Mesenchymal stem cell (in vitro differentiated cells and primary cell): ENCODE results near the gene SLC28A1.
A peak's percentile ranks its signal among the peaks of the same experiment; 100 is the strongest.

Experiments used
- DNase-seq: peaks from one replicate; pipeline ENCODE4 v3.0.0-alpha.2; 2013
- H2AFZ ChIP-seq: one replicate; pipeline ENCODE4 v1.6.1; 2013; ENCODE audit warnings: low read depth, mild to moderate bottlenecking, control low read depth, inconsistent platforms, low read length, moderate library complexity
- H2AK5ac ChIP-seq: 2 replicates; pipeline ENCODE4 v1.6.1; 2013; ENCODE audit warnings: low read length, moderate library complexity, mild to moderate bottlenecking, inconsistent platforms; ENCODE audit not compliant: severe bottlenecking
- H2BK120ac ChIP-seq: one replicate; pipeline ENCODE4 v1.6.1; 2013; ENCODE audit warnings: low read depth, mild to moderate bottlenecking, inconsistent platforms, low read length, moderate library complexity
- H2BK12ac ChIP-seq, 2 experiments: one replicate each; pipeline ENCODE4 v1.6.1; 2013; ENCODE audit warnings: inconsistent platforms in 2 of 2, low read length in 2 of 2, mild to moderate bottlenecking in 2 of 2, moderate library complexity in 2 of 2, control low read depth in 1 of 2
- H2BK15ac ChIP-seq: one replicate; pipeline ENCODE4 v1.6.1; 2013; ENCODE audit warnings: mild to moderate bottlenecking, low read depth, inconsistent platforms; ENCODE audit not compliant: poor library complexity, severe bottlenecking
- H2BK5ac ChIP-seq: 2 replicates; pipeline ENCODE4 v1.6.1; 2013; ENCODE audit warnings: low read depth, mild to moderate bottlenecking, low read length, control low read depth, inconsistent platforms; ENCODE audit not compliant: poor library complexity, severe bottlenecking
- H3K14ac ChIP-seq, 2 experiments: one replicate each; pipeline ENCODE4 v1.6.1; 2013; ENCODE audit warnings: inconsistent platforms in 2 of 2, low read length in 2 of 2, control low read depth in 1 of 2, mild to moderate bottlenecking in 1 of 2, moderate library complexity in 1 of 2
- H3K18ac ChIP-seq, 2 experiments: one replicate each; pipeline ENCODE4 v1.6.1; 2013; ENCODE audit warnings: inconsistent platforms in 2 of 2, low read length in 2 of 2, control low read depth in 1 of 2, low read depth in 1 of 2, mild to moderate bottlenecking in 1 of 2
- H3K23ac ChIP-seq, 2 experiments: one replicate each; pipeline ENCODE4 v1.6.1; 2013; ENCODE audit warnings: inconsistent platforms in 2 of 2, low read length in 2 of 2, mild to moderate bottlenecking in 2 of 2, moderate library complexity in 2 of 2, control low read depth in 1 of 2
- H3K27ac ChIP-seq: 2 replicates; pipeline ENCODE4 v1.5.1; 2013; ENCODE audit warnings: mild to moderate bottlenecking, moderate library complexity, low read length, control low read depth, inconsistent platforms; ENCODE audit not compliant: poor library complexity, severe bottlenecking
- H3K27me3 ChIP-seq, 2 experiments: 2 replicates each; pipeline versions ENCODE4 v1.6.1 to v1.7.0; 2013; ENCODE audit warnings: low read length in 2 of 2, mild to moderate bottlenecking in 2 of 2, moderate library complexity in 2 of 2, control low read depth in 1 of 2, inconsistent platforms in 1 of 2; ENCODE audit not compliant: control insufficient read depth in 1 of 2, insufficient read depth in 1 of 2
- H3K36me3 ChIP-seq, 2 experiments: 2 replicates each; pipeline versions ENCODE4 v1.6.1 to v1.7.0; 2013; ENCODE audit warnings: low read length in 2 of 2, control low read depth in 1 of 2, inconsistent platforms in 1 of 2, low read depth in 1 of 2, mild to moderate bottlenecking in 1 of 2; ENCODE audit not compliant: insufficient read depth in 2 of 2, control insufficient read depth in 1 of 2
- H3K4ac ChIP-seq, 2 experiments: one replicate each; pipeline ENCODE4 v1.6.1; 2013; ENCODE audit warnings: inconsistent platforms in 2 of 2, low read length in 2 of 2, mild to moderate bottlenecking in 2 of 2, moderate library complexity in 2 of 2, control low read depth in 1 of 2, low read depth in 1 of 2
- H3K4me1 ChIP-seq: 2 replicates; pipeline ENCODE4 v1.6.1; 2013; ENCODE audit warnings: low read depth, low read length, control low read depth; ENCODE audit not compliant: control insufficient read depth, insufficient read depth
- H3K4me2 ChIP-seq: 2 replicates; pipeline ENCODE4 v1.6.1; 2013; ENCODE audit warnings: low read length, mild to moderate bottlenecking, inconsistent platforms; ENCODE audit not compliant: poor library complexity, severe bottlenecking
- H3K4me3 ChIP-seq, 2 experiments: 2 replicates each; pipeline versions ENCODE4 v1.5.1 to v1.7.0; 2013; ENCODE audit warnings: low read length in 2 of 2, mild to moderate bottlenecking in 2 of 2, control low read depth in 1 of 2, low read depth in 1 of 2; ENCODE audit not compliant: insufficient read depth in 1 of 2
- H3K79me1 ChIP-seq: replicated peaks from 2 replicates; pipeline ENCODE4 v1.6.1; 2013; ENCODE audit warnings: mild to moderate bottlenecking, control low read depth, low read length, inconsistent platforms; ENCODE audit not compliant: poor library complexity, severe bottlenecking
- H3K9ac ChIP-seq: 2 replicates; pipeline ENCODE4 v1.7.0; 2013; ENCODE audit warnings: mild to moderate bottlenecking, low read length, moderate library complexity
- H3K9me3 ChIP-seq: 2 replicates; pipeline ENCODE4 v1.7.0; 2013; ENCODE audit warnings: mild to moderate bottlenecking, low read length; ENCODE audit not compliant: control insufficient read depth
- H4K8ac ChIP-seq: one replicate; pipeline ENCODE4 v1.6.1; 2013; ENCODE audit warnings: inconsistent platforms, mild to moderate bottlenecking, low read length, moderate library complexity
- H4K91ac ChIP-seq: one replicate; pipeline ENCODE4 v1.6.1; 2013; ENCODE audit warnings: mild to moderate bottlenecking, low read length, inconsistent platforms
- WGBS: methylation state at CpG from one replicate; pipeline ENCODE4 v1.1.7; 2013; ENCODE audit warnings: mixed read lengths; 5-methylcytosine and 5-hydroxymethylcytosine counted together

Gene SLC28A1

GRCh38 chr15:84944861-84945260 is 60.4 kb downstream of the SLC28A1 start:
- H4K91ac ChIP-seq, result no peak overlapping the region
- H3K14ac ChIP-seq, result no peak overlapping the region
- H2BK12ac ChIP-seq, result no peak overlapping the region
- H2BK5ac ChIP-seq, result no peak overlapping the region
- H3K36me3 ChIP-seq, result no peaks in the 10 kb centered on the region
- no peak overlapping the region for H3K4me2 ChIP-seq
- H3K4me3 ChIP-seq, result no peak overlapping the region
- no peak overlapping the region for H3K18ac ChIP-seq
- no peak overlapping the region for H2BK15ac ChIP-seq
- H3K23ac ChIP-seq, result no peak overlapping the region
- H2AK5ac ChIP-seq, result no peak overlapping the region
- no peak for DNase-seq
- peaks cover 4% of the 10 kb centered on the region for H3K9me3 ChIP-seq
- H4K8ac ChIP-seq, result no peak overlapping the region
- WGBS, result 79% methylated on average over 9 of the region's 11 CpGs
- H3K79me1 ChIP-seq, result no peaks in the 10 kb centered on the region
- H3K4me1 ChIP-seq, result no peaks in the 10 kb centered on the region
- H2BK120ac ChIP-seq, result no peak overlapping the region
- H3K27me3 ChIP-seq, result no peaks in the 10 kb centered on the region
- H3K4ac ChIP-seq, result no peak overlapping the region
- no peak overlapping the region for H3K27ac ChIP-seq
- H3K9ac ChIP-seq, result no peak overlapping the region
- H2AFZ ChIP-seq, result no peak overlapping the region

- no peaks in the 10 kb centered on the region for H3K79me1 ChIP-seq
- H3K4me2 ChIP-seq, result no peak overlapping the region
- no peak overlapping the region for H2BK5ac ChIP-seq
- no peak overlapping the region for H3K23ac ChIP-seq
- no peak overlapping the region for H2BK120ac ChIP-seq
- H3K4me1 ChIP-seq, result no peaks in the 10 kb centered on the region
- H3K14ac ChIP-seq, result peak overlapping the region in 1 of 2 experiments; percentile 9
- H2BK12ac ChIP-seq, result no peak overlapping the region
- peak overlapping the region; percentile 12 for H2BK15ac ChIP-seq
- H3K9me3 ChIP-seq, result no peaks in the 10 kb centered on the region
- H3K9ac ChIP-seq, result no peak overlapping the region
- WGBS, result 89% methylated on average over 5 of the region's 5 CpGs
- H3K27ac ChIP-seq, result no peak overlapping the region
- H2AK5ac ChIP-seq, result no peak overlapping the region
- H3K18ac ChIP-seq, result no peak overlapping the region
- H3K27me3 ChIP-seq, result no peaks in the 10 kb centered on the region
- no peak overlapping the region for H3K4me3 ChIP-seq
- no peak overlapping the region for H4K8ac ChIP-seq
- no peaks in the 10 kb centered on the region for H3K36me3 ChIP-seq
- no peak for DNase-seq
- no peak overlapping the region for H3K4ac ChIP-seq
- H2AFZ ChIP-seq, result no peak overlapping the region
- H4K91ac ChIP-seq, result peak overlapping the region; percentile 6
Observed at GRCh38 chr15:84946772-84947489, 62.5 kb downstream of the SLC28A1 start.

- H2BK5ac ChIP-seq, result no peak overlapping the region
- H2BK15ac ChIP-seq, result peak overlapping the region; percentile 21
- H2AFZ ChIP-seq, result no peak overlapping the region
- peak; percentile 72 for DNase-seq
- peak overlapping the region in 1 of 2 experiments; percentile 56 for H3K4me3 ChIP-seq
- H2AK5ac ChIP-seq, result no peak overlapping the region
- no peak overlapping the region for H3K18ac ChIP-seq
- no peak overlapping the region for H3K4ac ChIP-seq
- H3K27me3 ChIP-seq, result no peaks in the 10 kb centered on the region
- no peak overlapping the region for H2BK12ac ChIP-seq
- H3K23ac ChIP-seq, result no peak overlapping the region
- WGBS, result 74% methylated on average over 4 of the region's 4 CpGs
- no peaks in the 10 kb centered on the region for H3K4me1 ChIP-seq
- H4K91ac ChIP-seq, result no peak overlapping the region
- peak overlapping the region; percentile 61 for H3K9ac ChIP-seq
- H3K79me1 ChIP-seq, result no peaks in the 10 kb centered on the region
- H3K27ac ChIP-seq, result no peak overlapping the region
- no peak overlapping the region for H4K8ac ChIP-seq
- no peaks in the 10 kb centered on the region for H3K36me3 ChIP-seq
- H3K14ac ChIP-seq, result no peak overlapping the region
- no peak overlapping the region for H2BK120ac ChIP-seq
- H3K9me3 ChIP-seq, result no peaks in the 10 kb centered on the region
- H3K4me2 ChIP-seq, result no peak overlapping the region
Observed at GRCh38 chr15:84947947-84948830, 63.7 kb downstream of the SLC28A1 start.

- peak overlapping the region in 1 of 2 experiments; percentile 56 for H3K4me3 ChIP-seq
- no peaks in the 10 kb centered on the region for H3K4me1 ChIP-seq
- H3K9ac ChIP-seq, result peak overlapping the region; percentile 61
- 88% methylated on average over 2 of the region's 2 CpGs for WGBS
- no peaks in the 10 kb centered on the region for H3K9me3 ChIP-seq
- no peak overlapping the region for H3K27ac ChIP-seq
- no peak overlapping the region for H3K23ac ChIP-seq
- no peak overlapping the region for H3K4me2 ChIP-seq
- DNase-seq, result no peak
- H3K79me1 ChIP-seq, result no peaks in the 10 kb centered on the region
- no peak overlapping the region for H3K4ac ChIP-seq
- H4K8ac ChIP-seq, result no peak overlapping the region
- no peaks in the 10 kb centered on the region for H3K36me3 ChIP-seq
- H2AFZ ChIP-seq, result no peak overlapping the region
- no peak overlapping the region for H3K14ac ChIP-seq
- no peak overlapping the region for H2BK120ac ChIP-seq
- H2BK12ac ChIP-seq, result no peak overlapping the region
- H3K27me3 ChIP-seq, result no peaks in the 10 kb centered on the region
- H3K18ac ChIP-seq, result no peak overlapping the region
- H4K91ac ChIP-seq, result no peak overlapping the region
- no peak overlapping the region for H2BK5ac ChIP-seq
- H2BK15ac ChIP-seq, result no peak overlapping the region
- no peak overlapping the region for H2AK5ac ChIP-seq
Observed at GRCh38 chr15:84949043-84949442, 64.6 kb downstream of the SLC28A1 start.
